ENCODE results near the gene PPARA. TPM values are rescaled to one million over a fixed set of nuclear protein-coding genes. Genes with fewer than 3 reads are reported as not detected.

The PPARA gene
- total RNA-seq, 8 experiments from 2014 or later, result 0.38 to 15.1 (median 4.5) TPM

DNA sequence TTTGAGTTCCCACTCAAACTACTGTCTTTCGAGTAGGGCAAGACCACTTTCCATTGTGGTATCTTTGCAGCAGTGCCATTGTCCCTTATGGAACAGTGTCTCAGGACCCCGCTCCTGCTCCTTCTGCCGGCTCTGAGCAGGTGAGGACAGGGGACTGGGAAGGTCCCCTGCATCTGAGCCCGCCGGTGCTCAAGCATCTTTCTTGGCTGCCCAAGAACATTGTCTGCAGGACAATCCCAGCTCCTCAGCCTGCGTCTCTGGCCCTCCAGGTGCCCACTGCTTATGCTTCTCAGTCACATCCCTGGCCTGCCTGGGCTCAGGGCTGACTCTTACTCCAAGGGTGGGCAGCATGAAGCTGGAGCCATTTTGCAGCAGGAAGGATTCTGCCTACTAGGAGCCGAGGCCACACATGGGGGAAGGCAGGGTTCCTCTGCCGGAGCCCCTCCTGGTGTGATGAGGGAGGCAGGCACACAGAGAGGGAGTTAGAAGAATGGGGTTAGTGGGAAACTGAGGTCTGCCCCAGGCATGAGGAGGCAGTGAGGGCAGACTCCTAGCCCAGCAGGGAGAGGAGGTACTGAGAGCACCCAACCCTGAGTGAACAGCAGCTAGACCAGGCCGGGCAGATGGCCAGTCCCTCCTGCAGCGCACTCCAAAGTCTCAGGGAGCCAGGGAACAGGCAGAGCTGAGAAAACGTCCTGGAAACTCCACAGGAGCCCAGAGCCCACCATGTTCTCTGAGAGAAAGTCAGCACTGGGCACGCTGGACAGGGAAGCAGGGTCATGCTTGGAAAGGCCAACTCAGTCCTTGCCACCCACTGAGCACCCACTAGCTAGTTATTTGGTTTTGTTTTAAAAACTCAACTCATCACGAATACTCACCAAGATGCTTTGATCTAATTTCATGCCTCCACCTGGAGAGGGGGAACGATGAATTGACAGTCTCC, 7.5 kb upstream of the PPARA start:
- in situ Hi-C loops (cut with MboI; ENCODE audit: low pct_unique_long_range_greater_than_20kb in 2 of 9, low sequenced_read_pairs in 9 of 9, unreplicated experiment in 9 of 9), result loop anchor here in 3 of 9 experiments (25.0 kb wide), 2 partner anchors 169 to 394 kb away; partner anchors contain the start of gene CELSR1 (in 1 of the 3)
- Histone ChIP-seq H3K27ac (no peak overlapping the region), H3K4me3 (no peak overlapping the region), H3K4me1 (replicated peaks in 1 of 2) (peaks cover 0 to 6% of the 10 kb centered on the region in 2 donors)
- WGBS, 10 experiments, result 0 to 85% (median 66%) methylated on average over 1 to 12 of the region's 14 CpGs; no CpG with 5 or more reads in 2 of the 10 experiments
- no peak for ATAC-seq (replicated peaks in 6 of 8)

DNA sequence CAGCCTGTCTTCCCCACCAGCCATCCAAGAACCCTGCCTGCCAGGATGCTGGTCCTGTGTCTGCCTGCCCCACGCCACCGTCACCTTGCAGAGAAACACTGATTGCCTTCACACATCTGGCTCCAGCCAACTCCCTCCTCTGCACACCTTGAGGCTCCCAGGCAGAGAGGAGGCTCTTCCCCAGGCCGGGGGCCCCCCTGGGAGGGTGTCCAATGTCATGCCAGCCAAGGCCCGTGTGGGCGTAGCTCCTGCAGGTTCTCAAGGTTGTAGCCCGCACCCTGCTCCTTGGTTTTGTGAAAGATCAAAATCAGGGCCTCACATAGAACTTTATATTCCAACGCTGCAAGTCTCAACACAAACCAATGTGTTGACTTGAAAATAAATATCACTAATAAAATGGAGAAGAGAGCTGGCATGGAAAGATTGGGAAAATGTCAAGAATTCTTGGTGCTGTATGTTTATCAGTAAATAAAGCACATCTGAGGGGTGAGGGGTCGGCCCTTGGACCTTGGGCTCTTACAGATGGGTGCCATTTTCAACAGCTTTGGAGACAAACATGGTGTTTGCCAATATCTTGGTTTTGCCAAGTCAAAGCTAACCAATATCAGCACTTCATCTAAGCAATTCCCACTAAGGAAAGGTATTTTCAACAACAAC, 6.7 kb upstream of the PPARA start:
- 40 to 100% (median 69%) methylated on average over 1 to 7 of the region's 8 CpGs; no CpG with 5 or more reads in 2 of the 10 experiments for WGBS, 10 experiments
- Histone ChIP-seq H3K27ac (no peak overlapping the region), H3K4me3 (no peak overlapping the region), H3K4me1 (replicated peaks in 1 of 2) (peaks cover 0 to 6% of the 10 kb centered on the region in 2 donors)
- in situ Hi-C loops (cut with MboI; ENCODE audit: low pct_unique_long_range_greater_than_20kb in 2 of 9, low sequenced_read_pairs in 9 of 9, unreplicated experiment in 9 of 9), result loop anchor here in 3 of 9 experiments (25.0 kb wide), 2 partner anchors 169 to 394 kb away; partner anchors contain the start of gene CELSR1 (in 1 of the 3)
- ATAC-seq (replicated peaks in 6 of 8), result no peak

DNA sequence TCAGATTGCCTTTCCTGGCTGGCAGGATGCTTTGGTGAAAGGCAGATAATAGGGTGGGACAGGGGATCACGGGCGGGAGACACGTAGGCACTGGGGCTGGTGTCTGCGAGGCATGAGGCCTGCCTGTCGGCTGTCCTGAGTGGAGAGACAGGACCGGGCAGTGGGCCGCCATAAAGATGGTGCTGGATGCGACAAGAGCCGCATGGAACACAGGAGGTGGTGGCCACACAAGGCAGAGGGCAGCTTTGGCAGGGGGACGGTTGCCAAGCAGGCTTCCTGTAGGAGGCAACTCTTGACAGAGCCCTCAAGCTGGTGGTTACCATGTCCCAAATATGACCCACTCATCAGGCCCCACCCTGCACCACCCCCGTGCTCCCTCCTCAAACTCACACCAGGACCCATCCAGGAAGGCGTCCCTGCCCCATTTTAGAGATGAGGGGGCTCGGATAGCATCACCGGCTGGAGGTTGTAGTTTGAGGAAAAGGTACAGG, 4.9 kb upstream of the PPARA start:
- Histone ChIP-seq H3K4me3 (no peak overlapping the region), H3K4me1 (replicated peaks in 1 of 2) (no peaks in the 10 kb centered on the region), H3K27ac (no peak overlapping the region)
- WGBS, 10 experiments, result 45 to 80% (median 67%) methylated on average over 1 to 5 of the region's 14 CpGs; no CpG with 5 or more reads in 7 of the 10 experiments
- in situ Hi-C loops (cut with MboI; ENCODE audit: low pct_unique_long_range_greater_than_20kb in 2 of 9, low sequenced_read_pairs in 9 of 9, unreplicated experiment in 9 of 9), result loop anchor here in 3 of 9 experiments (25.0 kb wide), 2 partner anchors 167 to 392 kb away; partner anchors contain the start of gene CELSR1 (in 1 of the 3)
- no peak for ATAC-seq (replicated peaks in 6 of 8)

DNA sequence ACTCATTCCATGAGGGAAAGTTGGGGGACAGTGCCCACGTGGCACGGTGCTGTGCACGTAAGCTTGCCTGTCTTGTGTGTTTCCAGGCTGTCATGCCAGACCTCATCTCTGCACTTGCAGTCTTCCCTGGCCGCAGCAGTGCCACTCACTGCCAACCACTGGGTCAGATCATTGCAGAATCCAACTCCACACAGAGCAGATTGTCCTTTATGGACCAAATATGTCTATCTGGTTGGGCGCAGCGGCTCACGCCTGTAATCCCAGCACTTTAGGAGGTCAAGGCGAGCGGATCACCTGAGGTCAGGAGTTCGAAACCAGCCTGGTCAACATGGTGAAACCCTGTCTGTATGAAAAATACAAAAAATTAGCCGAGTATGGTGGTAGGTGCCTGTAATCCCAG, 4.4 kb upstream of the PPARA start:
- in situ Hi-C loops (cut with MboI; ENCODE audit: low pct_unique_long_range_greater_than_20kb in 2 of 9, low sequenced_read_pairs in 9 of 9, unreplicated experiment in 9 of 9), result loop anchor here in 3 of 9 experiments (25.0 kb wide), 2 partner anchors 166 to 391 kb away; partner anchors contain the start of gene CELSR1 (in 1 of the 3)
- WGBS, 10 experiments, result 56 to 93% (median 77%) methylated on average over 1 to 7 of the region's 11 CpGs
- Histone ChIP-seq H3K4me3 (no peak overlapping the region), H3K27ac (no peak overlapping the region), H3K4me1 (replicated peaks in 1 of 2) (no peaks in the 10 kb centered on the region)
- no peak for ATAC-seq (replicated peaks in 6 of 8)

DNA sequence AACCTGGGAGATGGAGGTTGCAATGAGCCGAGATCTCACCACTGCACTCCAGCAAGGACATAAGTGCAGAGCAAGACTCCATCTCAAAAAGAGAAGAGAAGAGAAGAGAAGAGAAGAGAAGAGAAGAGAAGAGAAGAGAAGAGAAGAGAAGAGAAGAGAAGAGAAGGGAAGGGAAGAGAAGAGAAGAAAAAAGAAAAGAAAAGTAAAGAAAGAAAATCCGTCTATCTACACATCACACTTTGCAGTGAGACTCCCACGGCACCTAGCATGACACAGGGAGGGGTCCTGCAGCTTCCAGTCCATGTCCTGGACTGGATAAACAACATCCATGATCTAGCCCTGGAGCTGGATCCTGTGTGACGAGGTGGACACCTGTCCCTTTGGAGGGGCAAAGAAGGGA, 4.0 kb upstream of the PPARA start:
- no peak for ATAC-seq (replicated peaks in 6 of 8)
- Histone ChIP-seq H3K4me3 (no peak overlapping the region), H3K4me1 (replicated peaks in 1 of 2) (peaks cover under 1 to 3% of the 10 kb centered on the region in 2 donors), H3K27ac (no peak overlapping the region)
- WGBS, 10 experiments, result 43 to 100% (median 72%) methylated on average over 1 to 4 of the region's 4 CpGs; no CpG with 5 or more reads in 1 of the 10 experiments
- in situ Hi-C loops (cut with MboI; ENCODE audit: low pct_unique_long_range_greater_than_20kb in 2 of 9, low sequenced_read_pairs in 9 of 9, unreplicated experiment in 9 of 9), result loop anchor here in 3 of 9 experiments (25.0 kb wide), 2 partner anchors 166 to 391 kb away; partner anchors contain the start of gene CELSR1 (in 1 of the 3)

- in situ Hi-C loops (cut with MboI; ENCODE audit: low pct_unique_long_range_greater_than_20kb in 2 of 9, low sequenced_read_pairs in 9 of 9, unreplicated experiment in 9 of 9), result loop anchor here in 3 of 9 experiments (25.0 kb wide), 2 partner anchors 165 to 390 kb away; partner anchors contain the start of gene CELSR1 (in 1 of the 3)
- Histone ChIP-seq H3K4me1 (replicated peaks in 1 of 2) (peaks cover 6 to 8% of the 10 kb centered on the region in 2 donors), H3K27ac (no peak overlapping the region), H3K4me3 (no peak overlapping the region)
- 33 to 60% (median 46%) methylated on average over 1 to 3 of the region's 7 CpGs; no CpG with 5 or more reads in 6 of the 10 experiments for WGBS, 10 experiments
- no peak for ATAC-seq (replicated peaks in 6 of 8)
Measured at GRCh38 chr22:46147061-46147460, 3.3 kb upstream of the PPARA start.

DNA sequence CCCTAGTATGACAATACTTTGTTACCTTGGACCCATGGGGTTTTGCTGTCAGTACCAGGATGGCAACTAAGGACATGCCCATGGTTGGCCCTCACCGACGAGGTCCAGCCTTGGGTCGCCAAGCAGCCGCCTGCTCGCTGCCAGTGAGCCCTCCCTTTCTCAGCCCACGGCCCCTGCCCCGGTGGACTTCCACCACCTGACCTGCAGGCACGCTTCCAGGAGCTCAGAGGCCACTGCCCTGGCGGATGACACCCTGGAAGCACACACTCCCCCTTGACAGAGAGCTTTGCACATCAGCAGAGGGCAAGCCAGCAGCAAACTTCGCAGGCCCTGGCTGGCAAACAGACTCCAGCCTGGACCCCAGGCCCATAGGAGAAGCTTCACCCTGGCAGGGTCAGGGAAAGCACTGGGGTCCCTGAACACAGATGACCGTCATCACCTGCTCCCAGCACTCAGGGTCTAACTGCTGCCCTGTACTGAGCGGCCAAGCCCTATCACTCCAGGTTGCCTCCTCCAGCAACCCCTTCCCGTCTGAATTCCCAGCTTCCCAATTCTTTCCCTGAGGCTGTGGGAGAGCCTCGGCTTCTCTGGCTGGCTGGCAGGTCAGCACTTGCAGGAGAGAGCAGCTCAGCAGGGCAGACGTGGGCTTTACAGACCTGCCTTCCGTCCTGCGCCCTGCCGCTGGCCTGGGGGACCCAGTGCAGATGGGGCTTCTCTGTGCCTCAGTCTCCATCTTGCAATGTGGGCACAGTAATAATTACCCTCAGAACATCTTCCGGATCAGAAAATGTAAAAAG, 2.7 kb upstream of the PPARA start:
- Histone ChIP-seq H3K27ac (no peak overlapping the region), H3K4me3 (no peak overlapping the region), H3K4me1 (replicated peaks in 1 of 2) (peaks cover 8 to 9% of the 10 kb centered on the region in 2 donors)
- in situ Hi-C loops (cut with MboI; ENCODE audit: low pct_unique_long_range_greater_than_20kb in 2 of 9, low sequenced_read_pairs in 9 of 9, unreplicated experiment in 9 of 9), result loop anchor here in 3 of 9 experiments (25.0 kb wide), 2 partner anchors 165 to 390 kb away; partner anchors contain the start of gene CELSR1 (in 1 of the 3)
- 14 to 81% (median 35%) methylated on average over 2 to 6 of the region's 19 CpGs; no CpG with 5 or more reads in 3 of the 10 experiments for WGBS, 10 experiments
- no peak for ATAC-seq (replicated peaks in 6 of 8)

DNA sequence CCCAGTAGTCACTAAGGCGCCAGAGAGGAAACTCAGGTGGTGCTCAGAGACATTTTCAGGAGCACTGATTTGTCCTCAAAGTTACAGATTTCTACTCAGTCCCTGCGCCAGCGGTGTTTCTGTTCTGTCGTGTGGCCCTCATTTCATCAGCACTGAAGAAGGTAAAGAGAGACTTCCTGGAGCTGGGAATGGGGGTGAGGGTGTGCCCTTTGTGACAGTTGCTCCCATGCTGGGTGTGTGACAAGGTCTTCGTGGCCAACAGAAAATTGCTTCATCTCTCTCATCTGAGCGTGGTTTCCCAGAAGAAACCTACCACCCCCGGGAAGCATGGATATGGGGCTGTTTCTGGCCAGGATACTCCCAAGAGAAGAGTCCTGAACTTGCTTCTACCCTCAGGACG, 2.0 kb upstream of the PPARA start:
- in situ Hi-C loops (cut with MboI; ENCODE audit: low pct_unique_long_range_greater_than_20kb in 2 of 9, low sequenced_read_pairs in 9 of 9, unreplicated experiment in 9 of 9), result loop anchor here in 3 of 9 experiments (25.0 kb wide), 2 partner anchors 164 to 389 kb away; partner anchors contain the start of gene CELSR1 (in 1 of the 3)
- H3K4me1 ChIP-seq (replicated peaks in 1 of 2), result peaks cover 8 to 9% of the 10 kb centered on the region in 2 donors
- ATAC-seq (replicated peaks in 6 of 8), result no peak
- no peak overlapping the region for H3K27ac ChIP-seq
- H3K4me3 ChIP-seq, result no peak overlapping the region
- 0 to 83% (median 59%) methylated on average over 1 to 8 of the region's 8 CpGs; no CpG with 5 or more reads in 2 of the 10 experiments for WGBS, 10 experiments

DNA sequence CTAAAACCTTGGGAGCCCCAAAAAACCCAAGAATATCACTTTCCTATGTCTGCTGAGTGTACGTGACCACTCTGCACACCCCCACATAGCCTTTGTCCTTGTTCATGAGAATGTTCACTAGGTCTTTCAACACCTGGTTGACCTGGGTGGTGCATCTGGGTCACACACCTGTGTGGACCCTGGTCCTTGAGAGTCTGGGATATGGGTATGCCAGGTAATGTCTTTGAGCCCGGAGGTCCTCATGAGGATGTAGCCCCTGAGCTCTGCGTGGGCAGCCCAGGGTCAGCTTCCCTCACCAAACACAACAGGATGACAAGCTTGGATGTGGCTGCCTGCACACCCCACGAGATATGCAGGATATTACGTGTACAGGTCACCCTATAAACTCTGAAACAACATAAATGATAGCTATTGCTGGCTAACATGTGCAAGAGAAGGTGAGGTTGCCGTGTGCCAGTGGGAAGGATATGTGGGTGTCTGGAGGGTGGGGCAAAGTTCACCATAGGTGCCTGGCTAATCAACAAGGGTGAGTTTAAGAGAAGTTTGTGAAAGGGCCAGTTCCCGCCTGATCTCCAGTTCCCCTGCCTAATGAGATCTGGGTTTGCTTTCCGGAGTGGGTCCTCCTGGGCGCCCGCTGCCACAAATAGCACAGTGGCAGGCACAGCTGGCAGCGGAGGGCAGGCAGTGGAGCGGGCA, 1.4 kb upstream of the PPARA start:
- Histone ChIP-seq H3K4me3 (peak overlapping the region in 2 of 5 donors; percentile 68 to 77), H3K27ac (no peak overlapping the region), H3K4me1 (replicated peaks in 1 of 2) (peaks cover 8 to 9% of the 10 kb centered on the region in 2 donors)
- WGBS, 10 experiments, result 10 to 100% (median 43%) methylated on average over 1 to 5 of the region's 12 CpGs; no CpG with 5 or more reads in 3 of the 10 experiments
- ATAC-seq (replicated peaks in 6 of 8), result no peak
- in situ Hi-C loops (cut with MboI; ENCODE audit: low pct_unique_long_range_greater_than_20kb in 2 of 9, low sequenced_read_pairs in 9 of 9, unreplicated experiment in 9 of 9), result loop anchor here in 3 of 9 experiments (25.0 kb wide), 2 partner anchors 163 to 388 kb away; partner anchors contain the start of gene CELSR1 (in 1 of the 3)

DNA sequence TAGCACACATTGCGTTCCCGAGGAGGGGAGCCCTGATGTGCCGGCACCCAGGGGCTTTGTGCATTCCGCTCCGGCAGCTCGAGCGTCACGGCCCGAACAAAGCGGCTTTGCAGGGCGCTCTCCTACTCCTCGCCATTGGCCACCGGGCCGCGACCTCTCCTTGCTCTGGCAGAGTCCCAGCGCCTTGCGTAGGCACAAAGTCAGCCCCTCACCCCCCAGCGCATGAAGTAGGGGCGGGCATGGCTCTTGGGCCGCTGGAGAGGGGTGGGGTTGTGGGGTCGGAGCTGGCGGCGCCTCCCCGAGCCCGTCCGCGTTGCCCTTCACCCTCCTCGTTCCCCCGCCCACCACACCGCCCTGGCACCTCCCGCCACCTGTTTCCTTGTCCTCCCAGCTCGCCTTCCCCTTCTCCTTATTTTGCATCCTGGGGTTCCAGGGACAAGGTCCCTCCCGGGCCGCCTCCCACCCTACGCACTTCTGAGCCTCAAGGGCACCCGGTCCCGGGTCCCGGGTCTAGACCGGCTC, 753 bp upstream of the PPARA start:
- in situ Hi-C loops (cut with MboI; ENCODE audit: low pct_unique_long_range_greater_than_20kb in 2 of 9, low sequenced_read_pairs in 9 of 9, unreplicated experiment in 9 of 9), result loop anchor here in 3 of 9 experiments (25.0 kb wide), 2 partner anchors 163 to 388 kb away; partner anchors contain the start of gene CELSR1 (in 1 of the 3)
- Histone ChIP-seq H3K4me3 (peak overlapping the region; percentile 44 to 77 (median 66)), H3K27ac (no peak overlapping the region), H3K4me1 (replicated peaks in 1 of 2) (peaks cover 8 to 9% of the 10 kb centered on the region in 2 donors)
- ATAC-seq (replicated peaks in 6 of 8), result peak in 6 of 8 experiments; percentile 11 to 29 (median 22)
- WGBS, 10 experiments, result no CpG with 5 or more reads among the region's 39 CpGs
